Lower leg skin (tissue), 3 donors: ENCODE results near the gene RNF141.

ENCODE experiments used
- POLR2A ChIP-seq, 2 donors: fragments of 450-650 bp; IDR thresholded peaks; one replicate each; pipeline ENCODE4 v1.6.1; 2016 to 2017; ENCODE audit warnings: antibody characterized with exemption in 2 of 2, mild to moderate bottlenecking in 1 of 2, moderate library complexity in 1 of 2
- TF ChIP-seq, protein P1 (sequence below), 3 donors: fragments of 450-650 bp; IDR thresholded peaks; one replicate each; pipeline ENCODE4 v1.5.1; 2016; ENCODE audit warnings: antibody characterized with exemption in 3 of 3, mild to moderate bottlenecking in 3 of 3, moderate library complexity in 2 of 3

DNA sequence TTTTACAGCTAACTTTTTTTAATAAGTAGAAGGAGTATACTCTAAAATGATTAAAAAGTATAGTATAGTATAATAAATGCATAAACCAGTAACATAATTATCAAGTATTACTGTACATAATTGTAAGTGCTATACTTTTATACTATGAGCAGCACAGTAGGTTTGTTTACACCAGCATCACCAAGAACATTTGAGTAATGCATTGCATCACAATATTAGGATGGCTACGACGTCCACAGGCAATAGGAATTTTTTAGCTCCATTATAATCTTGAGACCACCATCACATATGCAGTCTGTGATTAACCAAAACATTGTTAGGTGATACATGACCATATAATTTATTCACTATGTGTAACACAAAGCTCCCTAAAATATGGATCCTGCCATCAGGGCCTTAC lies 20.4 kb downstream of the RNF141 start:
- TF ChIP-seq, protein P1, sequence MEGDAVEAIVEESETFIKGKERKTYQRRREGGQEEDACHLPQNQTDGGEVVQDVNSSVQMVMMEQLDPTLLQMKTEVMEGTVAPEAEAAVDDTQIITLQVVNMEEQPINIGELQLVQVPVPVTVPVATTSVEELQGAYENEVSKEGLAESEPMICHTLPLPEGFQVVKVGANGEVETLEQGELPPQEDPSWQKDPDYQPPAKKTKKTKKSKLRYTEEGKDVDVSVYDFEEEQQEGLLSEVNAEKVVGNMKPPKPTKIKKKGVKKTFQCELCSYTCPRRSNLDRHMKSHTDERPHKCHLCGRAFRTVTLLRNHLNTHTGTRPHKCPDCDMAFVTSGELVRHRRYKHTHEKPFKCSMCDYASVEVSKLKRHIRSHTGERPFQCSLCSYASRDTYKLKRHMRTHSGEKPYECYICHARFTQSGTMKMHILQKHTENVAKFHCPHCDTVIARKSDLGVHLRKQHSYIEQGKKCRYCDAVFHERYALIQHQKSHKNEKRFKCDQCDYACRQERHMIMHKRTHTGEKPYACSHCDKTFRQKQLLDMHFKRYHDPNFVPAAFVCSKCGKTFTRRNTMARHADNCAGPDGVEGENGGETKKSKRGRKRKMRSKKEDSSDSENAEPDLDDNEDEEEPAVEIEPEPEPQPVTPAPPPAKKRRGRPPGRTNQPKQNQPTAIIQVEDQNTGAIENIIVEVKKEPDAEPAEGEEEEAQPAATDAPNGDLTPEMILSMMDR (IDR thresholded peaks at IDR 0.05), result no peak
- TF ChIP-seq POLR2A (IDR thresholded peaks at IDR 0.05), result no peak
